HCT116 (cell line): ENCODE data around the gene BOC.

Experiments used
- ATF3 ChIP-seq: IDR thresholded peaks from 2 replicates; pipeline ENCODE4 v1.6.1; 2012
- CTCF ChIP-seq, 3 experiments: fragments of 200-600 bp in 1 of 3; sonication (generic) in 1 of 3; IDR thresholded peaks in 2 of 3; conservative IDR thresholded peaks in 1 of 3; 2 replicates each; pipeline ENCODE4 v1.5.1; 2012 to 2017; ENCODE audit warnings: low read depth in 2 of 3, low read length in 2 of 3, antibody characterized with exemption in 1 of 3, borderline replicate concordance in 1 of 3, control low read depth in 1 of 3, mild to moderate bottlenecking in 1 of 3, mixed read lengths in 1 of 3, mixed run types in 1 of 3, moderate library complexity in 1 of 3; ENCODE audit not compliant: insufficient read depth in 1 of 3
- EZH2 ChIP-seq: fragments of 200-600 bp; sonication (generic); IDR thresholded peaks from 2 replicates; pipeline ENCODE4 v1.6.1; 2017; ENCODE audit warnings: antibody characterized with exemption, mixed run types
- EZH2phosphoT487 ChIP-seq: fragments of 200-600 bp; IDR thresholded peaks from 2 replicates; pipeline ENCODE4 v1.6.1; 2018; ENCODE audit warnings: antibody characterized with exemption, borderline replicate concordance
- JUND ChIP-seq: IDR thresholded peaks from 2 replicates; pipeline ENCODE4 v1.6.1; 2012
- MAX ChIP-seq: IDR thresholded peaks from 2 replicates; pipeline ENCODE4 v1.6.1; 2012
- POLR2A ChIP-seq: IDR thresholded peaks from 2 replicates; pipeline ENCODE4 v1.7.0; 2011; ENCODE audit warnings: borderline replicate concordance; ENCODE audit not compliant: insufficient read depth, insufficient read length; ENCODE audit errors: extremely low read depth
- POLR2AphosphoS5 ChIP-seq: IDR thresholded peaks from 2 replicates; pipeline ENCODE4 v1.6.1; 2011; ENCODE audit warnings: mild to moderate bottlenecking, low read depth, low read length, moderate library complexity
- REST ChIP-seq: IDR thresholded peaks from 2 replicates; pipeline ENCODE4 v1.6.1; 2012; ENCODE audit warnings: low read depth
- SRF ChIP-seq: IDR thresholded peaks from 2 replicates; pipeline ENCODE4 v1.6.1; 2012; ENCODE audit warnings: low read depth
- TCF7L2 ChIP-seq: IDR thresholded peaks from 2 replicates; pipeline ENCODE4 v1.7.0; 2011; ENCODE audit warnings: borderline replicate concordance, inconsistent platforms; ENCODE audit not compliant: insufficient read depth, insufficient read length; ENCODE audit errors: extremely low read depth
- YY1 ChIP-seq: IDR thresholded peaks from 2 replicates; pipeline ENCODE4 v1.6.1; 2011; ENCODE audit warnings: low read length, low read depth, moderate library complexity, mild to moderate bottlenecking; ENCODE audit not compliant: insufficient replicate concordance; ENCODE audit errors: extremely low read depth
- ZBTB33 ChIP-seq: IDR thresholded peaks from 2 replicates; pipeline ENCODE4 v1.6.1; 2011; ENCODE audit warnings: mild to moderate bottlenecking, low read length, moderate library complexity; ENCODE audit not compliant: insufficient replicate concordance; ENCODE audit errors: extremely low read depth

- no peak for TF ChIP-seq EZH2phosphoT487
- no peak for TF ChIP-seq CTCF (IDR thresholded peaks at IDR 0.05 in 2 of 3, conservative IDR thresholded peaks at IDR 0.05 in 1 of 3; ENCODE audit: borderline replicate concordance in 1 of 3, insufficient read depth in 1 of 3, low read depth in 2 of 3, low read length in 2 of 3)
- no peak for TF ChIP-seq EZH2
- TF ChIP-seq REST, result no peak
- no peak for TF ChIP-seq JUND
- TF ChIP-seq TCF7L2, result no peak
- TF ChIP-seq ATF3, result no peak
- TF ChIP-seq POLR2A, result no peak
- TF ChIP-seq SRF, result no peak
- no peak for TF ChIP-seq YY1
- no peak for TF ChIP-seq POLR2AphosphoS5
- no peak for TF ChIP-seq MAX
- TF ChIP-seq ZBTB33, result no peak
Observed at GRCh38 chr3:113247068-113247467, 35.7 kb downstream of the BOC start.
